ENCODE measurements around the gene CAMK4. TPM values are rescaled to one million over a fixed set of nuclear protein-coding genes. Genes with fewer than 3 reads are reported as not detected.

Gene CAMK4
- total and polyA plus RNA-seq, 9 of the 15 experiments (the other 6 are each of a cell fraction or from before 2014, with no cell fraction given) = 0.35 TPM; not detected in 8

- H3K4me3 ChIP-seq = no peak overlapping the region
- H3K4me2 ChIP-seq (ENCODE audit: insufficient read depth, low read length) = no peak overlapping the region
- ATAC-seq = peak; percentile 51; the same call in 2 of the 3 replicates
- ChIA-PET CTCF (ENCODE audit: low intra/inter-chr PET ratio) (no interaction called here), POLR2A (no interaction called here)
- no peaks in the 10 kb centered on the region for H3K79me2 ChIP-seq (ENCODE audit: control insufficient read depth, insufficient read depth, low read length)
- no peak overlapping the region for H2AFZ ChIP-seq (ENCODE audit: low read depth, low read length)
- BruUV-seq (replicated peaks) = no TSS peak
- no peaks in the 10 kb centered on the region for H3K9me3 ChIP-seq (replicated peaks; ENCODE audit: control insufficient read depth, insufficient read depth, low read depth, low read length)
- no peak for DNase-seq (ENCODE audit: extremely low read depth in 1 of 4, low spot score in 3 of 4)
- H3K27me3 ChIP-seq (ENCODE audit: control insufficient read depth in 2 of 2, insufficient read depth in 2 of 2, low read length in 2 of 2) = peaks cover 0 to 7% of the 10 kb centered on the region in 2 experiments; a peak in 1 of 5 replicates
- H3K36me3 ChIP-seq (ENCODE audit: control insufficient read depth, insufficient read depth, low read length) = no peaks in the 10 kb centered on the region
- H3K4me1 ChIP-seq (replicated peaks in 1 of 2; ENCODE audit: control insufficient read depth in 2 of 2, insufficient read depth in 2 of 2, low read length in 2 of 2) = no peaks in the 10 kb centered on the region
- H3K9me1 ChIP-seq (ENCODE audit: control insufficient read depth, insufficient read depth, low read length) = no peaks in the 10 kb centered on the region
- H3K9ac ChIP-seq (ENCODE audit: insufficient read depth in 1 of 2, low read depth in 2 of 2, low read length in 2 of 2) = no peak overlapping the region
- no peaks in the 10 kb centered on the region for H4K20me1 ChIP-seq (replicated peaks; ENCODE audit: control insufficient read depth, insufficient read depth, low read length)
- 0% methylated on average over 2 of the region's 2 CpGs for WGBS (ENCODE audit: insufficient coverage, low coverage, missing lambda C conversion rate)
- intact Hi-C loops (cut with micrococcal nuclease) (no loop called here), in situ Hi-C loops (cut with MboI) (no loop called here)
- FAIRE-seq = peak; percentile 19
- H3K27ac ChIP-seq (ENCODE audit: extremely low read depth, low read depth, low read length) = no peak overlapping the region
- TF ChIP-seq ARID3A (IDR thresholded peaks at IDR 0.05; ENCODE audit: borderline replicate concordance, low read depth, low read length) (no peak), NEUROD1 (IDR thresholded peaks at IDR 0.05; ENCODE audit: borderline replicate concordance, low read depth, low read length, partially characterized antibody) (no peak), CBFB (CRISPR knock-in tag; IDR thresholded peaks at IDR 0.05) (no peak), DPF2 (IDR thresholded peaks at IDR 0.05) (no peak), ZKSCAN1 (IDR thresholded peaks at IDR 0.05; ENCODE audit: low read depth, low read length) (no peak), PKNOX1 (IDR thresholded peaks at IDR 0.05) (no peak), ZBTB5 (IDR thresholded peaks at IDR 0.05) (no peak)
Measured at GRCh38 chr5:111469903-111470302, 245.7 kb downstream of the CAMK4 start.
